Measurements from ENCODE around the gene RNF214.
A peak's percentile ranks its signal among the peaks of the same experiment; 100 is the strongest.
"Not testable (repeated sequence)": the region's sequence is repeated elsewhere in the genome, so short reads cannot be mapped to it uniquely, and the experiment has no call there.

The RNF214 gene

GRCh38 chr11:117319214-117319840, 86.9 kb downstream of the RNF214 start:
- DNase-seq, result no peak

GRCh38 chr11:117327255-117327566, 94.7 kb downstream of the RNF214 start:
- DNase-seq, result not testable (repeated sequence)

GRCh38 chr11:117327567-117328374, 95.3 kb downstream of the RNF214 start, which contains the start of gene CEP164:
Gene CEP164, plus strand, starts transcription at chr11:117327854. Its CDS starts 10,733 bp downstream, at chr11:117338587.
- peak; percentile 96 for DNase-seq

- DNase-seq, result peak; percentile 19
Measured at GRCh38 chr11:117328375-117329010, 96.0 kb downstream of the RNF214 start.

- DNase-seq, result no peak
Measured at GRCh38 chr11:117332843-117333242, 100.4 kb downstream of the RNF214 start.

GRCh38 chr11:117333917-117334316, 101.4 kb downstream of the RNF214 start:
- DNase-seq, result no peak

DNA sequence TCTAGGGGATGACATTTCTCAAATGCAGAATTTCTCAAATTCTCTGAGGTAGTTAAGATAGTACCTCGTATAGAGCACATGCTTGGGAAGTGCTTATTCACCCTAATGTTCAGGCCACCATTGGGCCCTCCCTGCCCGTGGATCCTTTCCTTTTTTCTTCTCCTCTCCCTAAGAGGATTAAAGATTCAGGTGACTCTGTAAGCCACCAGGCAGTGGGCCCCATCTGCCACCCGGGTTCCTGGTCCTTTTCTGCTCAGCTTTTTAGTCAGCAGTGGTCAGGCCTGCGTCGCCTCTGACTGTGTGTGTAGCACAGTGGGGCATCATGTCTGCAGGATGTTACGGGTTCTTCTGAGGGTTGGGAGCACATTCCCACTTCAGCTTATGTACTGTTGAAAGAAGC, 102.4 kb downstream of the RNF214 start:
- DNase-seq, result no peak

GRCh38 chr11:117335399-117335798, 102.9 kb downstream of the RNF214 start:
- no peak for DNase-seq
